Dermis microvascular lymphatic vessel endothelial cell (primary cell): Measurements from ENCODE around the gene VPS13D. TPM values are rescaled to one million over a fixed set of nuclear protein-coding genes. Genes with fewer than 3 reads are reported as not detected.
"Not testable (repeated sequence)": the region's sequence is repeated elsewhere in the genome, so short reads cannot be mapped to it uniquely, and the experiment has no call there.

Experiments used
- DNase-seq, 2 donors: peaks; one replicate each; pipeline versions ENCODE4 v3.0.0 to v3.0.0-alpha.2; 2010; ENCODE audit warnings: low read depth in 2 of 2
- total RNA-seq: library from RNA; depleted of rRNA; stranded (reverse); fragments of >200 nt; gene quantifications from 2 replicates; pipeline ENCODE4 v1.2.1, GENCODE V29; 2014

VPS13D gene
- total RNA-seq, 1 donor from 2014 or later = 22.9 TPM

DNA sequence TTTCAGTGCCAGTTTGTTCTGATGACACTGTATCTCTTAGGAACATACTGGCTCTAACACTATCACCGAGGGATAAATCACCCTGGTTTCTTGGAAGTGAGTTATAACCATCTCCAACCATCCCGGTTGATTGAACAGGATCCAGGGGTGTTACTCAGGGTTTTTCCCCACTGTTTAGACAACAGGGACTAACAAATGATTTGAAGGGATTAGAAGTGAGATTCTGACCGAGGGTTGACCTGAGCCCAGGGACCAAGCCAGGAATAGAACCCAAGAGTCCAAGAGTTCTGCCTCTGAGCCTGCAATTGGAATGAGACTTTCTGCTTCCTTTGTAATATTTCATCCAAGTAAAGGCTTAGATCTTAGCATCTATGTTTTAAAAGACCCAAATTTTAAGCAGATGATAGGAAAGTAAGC is 234.2 kb downstream of the VPS13D start:
- DNase-seq = no peak

DNA sequence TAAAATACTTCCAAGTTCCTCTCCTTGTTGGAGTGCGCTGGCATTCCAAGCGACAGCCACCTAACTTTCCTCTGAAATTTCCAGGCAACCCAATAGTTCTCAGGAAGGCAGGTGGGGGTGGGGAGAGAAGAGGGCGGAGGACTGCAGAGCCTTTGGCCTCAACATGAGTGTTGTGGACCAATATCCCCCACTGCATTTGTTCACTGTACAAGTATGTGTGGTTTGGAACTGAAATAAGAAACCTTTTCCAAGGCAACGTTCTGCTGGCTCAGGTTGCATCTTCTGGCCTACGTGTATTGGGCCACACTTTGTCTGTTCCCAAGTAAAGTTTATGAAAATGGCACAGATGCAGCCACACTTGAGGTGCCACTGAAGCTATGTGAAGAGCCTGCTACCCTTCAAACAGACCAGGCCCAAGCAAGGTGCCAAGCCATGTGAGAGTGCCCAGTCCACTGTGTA is 234.8 kb downstream of the VPS13D start:
- no peak for DNase-seq

DNA sequence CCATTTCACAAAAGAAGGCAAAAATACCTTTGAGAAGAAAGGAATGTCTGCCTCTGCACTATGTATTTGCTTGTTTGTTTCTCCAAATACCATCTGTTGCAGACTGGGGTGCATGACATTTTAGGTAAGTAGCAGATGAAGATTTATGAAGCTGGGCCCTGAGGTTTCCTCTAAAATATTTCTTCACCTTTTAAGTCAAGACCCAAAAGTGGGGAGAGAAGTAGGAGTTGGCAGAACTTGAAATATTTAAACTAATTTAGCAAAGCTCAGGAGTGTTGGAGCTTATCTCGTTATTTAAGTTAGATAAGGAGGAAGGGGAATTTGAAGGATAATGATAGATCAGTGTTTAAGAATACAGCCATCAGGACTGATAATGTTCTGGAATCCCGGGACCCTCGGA is 235.3 kb downstream of the VPS13D start:
- no peak for DNase-seq

DNA sequence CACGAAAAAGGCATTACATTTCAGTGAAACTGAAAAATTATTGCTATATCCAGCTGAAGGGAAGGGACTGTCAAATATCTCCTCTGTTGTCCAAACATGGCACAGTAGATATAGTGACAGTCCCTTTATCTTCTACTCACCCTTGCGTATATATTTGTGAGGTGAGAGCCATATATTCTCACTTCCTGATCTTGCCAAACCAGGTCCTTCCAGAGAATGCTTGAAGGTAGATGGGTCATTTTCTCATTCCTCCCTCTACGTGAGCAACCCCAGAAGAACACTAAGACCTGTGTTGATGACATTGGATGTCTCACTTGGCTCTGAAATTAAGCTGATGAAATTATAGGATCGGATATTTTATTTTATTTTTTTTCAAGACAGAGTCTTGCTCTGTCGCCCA is 237.0 kb downstream of the VPS13D start:
- DNase-seq = no peak

DNA sequence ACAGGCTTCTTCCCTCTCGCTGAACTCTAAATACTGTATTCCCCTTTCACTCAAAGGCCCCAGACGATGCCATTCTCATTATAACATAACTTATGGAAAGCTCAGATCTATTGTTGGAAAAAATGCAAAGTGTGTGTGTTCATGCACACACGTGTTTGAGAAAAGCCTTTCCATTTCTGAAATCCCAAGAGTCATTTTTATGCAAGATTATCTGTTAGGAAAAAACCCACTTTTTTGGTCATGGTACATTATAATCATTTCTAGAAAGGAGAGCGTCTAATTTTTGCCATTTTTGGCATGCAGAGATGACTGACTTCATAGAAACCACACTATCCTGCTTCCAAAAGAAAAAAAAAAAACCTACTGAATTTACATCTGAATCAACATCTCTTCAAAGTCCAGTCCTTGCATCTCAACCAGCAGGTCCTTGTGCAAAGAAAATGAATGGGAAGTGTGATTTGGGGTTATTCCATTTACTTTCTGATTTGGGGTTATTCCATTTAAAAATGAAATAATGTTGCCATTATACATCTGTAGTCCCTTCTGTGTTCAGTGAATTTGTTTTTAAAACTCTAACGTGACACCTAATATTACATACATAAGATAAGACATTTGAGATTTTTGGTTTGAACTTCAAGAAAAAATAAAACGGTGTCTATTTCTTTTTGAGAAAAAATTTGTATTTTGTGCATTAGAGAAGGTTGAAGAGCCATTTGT is 237.9 kb downstream of the VPS13D start:
- DNase-seq = no peak

DNA sequence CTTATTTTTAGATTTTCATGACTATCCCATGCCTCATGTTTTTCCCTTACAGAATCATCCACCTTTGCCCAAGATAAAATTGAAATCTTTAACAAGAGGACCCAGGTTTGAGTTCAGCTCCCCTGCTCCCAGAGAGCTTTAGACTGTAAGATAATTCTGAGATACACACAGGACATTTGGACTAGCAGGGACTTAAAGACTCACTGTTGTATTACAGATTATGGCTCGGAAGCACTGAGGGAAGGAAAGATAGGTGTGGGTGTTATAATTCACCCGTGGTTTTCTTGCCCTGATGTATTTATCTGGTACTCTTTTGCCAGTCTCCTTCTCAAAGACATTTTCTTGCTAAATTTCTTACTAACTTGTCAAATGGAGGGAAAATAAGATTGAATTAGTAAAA is 238.5 kb downstream of the VPS13D start:
- no peak for DNase-seq

DNA sequence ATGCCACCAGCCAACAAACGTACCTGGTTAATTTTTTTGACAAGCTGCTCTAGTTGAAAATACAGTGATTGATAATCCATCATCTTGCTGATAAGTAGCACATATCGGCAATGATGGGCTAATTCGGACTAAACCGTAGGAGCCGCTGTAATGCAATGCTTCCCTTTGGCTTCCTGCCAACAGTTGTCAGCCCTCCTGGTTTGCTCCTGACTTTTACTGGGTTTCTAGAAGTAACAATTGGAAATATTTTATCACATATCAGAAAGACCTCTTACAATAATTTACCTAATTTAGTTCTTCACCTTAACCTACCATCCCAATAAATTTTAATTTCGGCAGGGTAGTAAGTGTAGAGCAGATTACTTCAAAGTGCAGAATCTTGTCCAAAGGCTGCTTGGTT is 239.7 kb downstream of the VPS13D start:
- peak in 1 of 2 donors; percentile 38 for DNase-seq

DNA sequence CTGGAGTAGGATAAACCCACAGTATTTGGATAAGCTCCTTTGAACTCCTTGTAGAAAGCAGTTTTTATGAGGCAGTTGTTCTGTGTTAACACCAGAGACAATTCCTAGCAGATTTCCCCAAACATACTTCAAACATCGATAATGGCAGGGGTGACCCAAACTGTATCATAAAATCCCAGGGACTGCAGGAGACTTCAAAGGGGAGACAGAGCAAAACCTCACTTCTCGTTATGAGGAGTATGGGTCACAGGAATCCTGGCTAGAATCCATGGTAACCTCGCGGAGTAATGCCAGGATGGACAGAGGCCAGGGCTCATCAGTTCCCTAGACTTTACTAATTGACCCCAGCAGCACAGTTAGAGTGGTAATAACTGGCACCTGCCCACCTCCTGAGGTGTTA is 240.2 kb downstream of the VPS13D start:
- no peak for DNase-seq

DNA sequence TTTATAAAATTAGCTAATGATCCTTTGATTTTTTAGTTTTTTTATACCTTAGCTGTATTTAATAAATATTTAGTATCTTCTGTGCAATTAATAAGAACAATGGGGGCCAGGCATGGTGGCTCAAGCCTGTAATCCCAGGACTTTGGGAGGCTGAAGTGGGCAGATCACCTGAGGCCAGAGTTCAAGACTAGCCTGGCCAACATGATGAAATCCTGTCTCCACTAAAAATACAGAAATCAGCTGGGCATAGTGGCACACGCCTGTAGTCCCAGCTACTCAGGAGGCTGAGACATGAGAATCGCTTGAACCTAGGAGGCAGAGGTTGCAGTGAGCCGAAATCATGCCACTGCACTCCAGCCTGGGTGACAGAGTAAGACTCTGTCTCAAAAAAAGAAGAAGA is 241.1 kb downstream of the VPS13D start:
- DNase-seq = not testable (repeated sequence)

DNA sequence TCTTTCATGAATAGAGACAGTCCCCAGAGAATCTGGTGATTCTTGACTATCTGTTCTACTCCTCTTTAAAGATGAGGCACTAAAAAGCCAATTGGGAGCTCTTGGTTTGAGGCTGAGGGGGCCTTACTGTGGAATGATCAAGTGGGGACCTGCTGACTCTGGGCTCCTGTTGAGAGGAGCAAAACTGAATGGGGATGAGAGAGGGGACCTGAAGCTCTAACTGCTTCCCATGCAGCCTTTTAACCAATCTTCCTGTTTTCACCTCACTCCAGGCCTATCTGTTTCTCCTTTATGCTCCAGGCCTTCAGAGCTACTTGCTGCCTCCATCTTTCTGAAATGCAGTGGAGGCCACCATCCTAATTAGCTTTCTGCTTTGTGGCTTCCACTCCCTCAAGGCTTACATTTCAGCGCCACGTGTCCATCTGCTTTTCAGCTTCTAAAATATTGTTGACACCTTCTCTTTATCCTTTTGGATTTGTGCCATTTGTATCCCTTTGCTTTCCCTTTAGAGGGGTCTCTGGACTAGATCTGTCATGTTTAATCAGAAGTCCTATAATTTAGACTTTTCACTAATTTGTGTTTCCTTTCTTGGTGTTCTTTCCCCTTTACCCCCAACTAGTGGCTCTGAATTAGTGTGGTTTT is 242.4 kb downstream of the VPS13D start:
- DNase-seq = no peak

DNA sequence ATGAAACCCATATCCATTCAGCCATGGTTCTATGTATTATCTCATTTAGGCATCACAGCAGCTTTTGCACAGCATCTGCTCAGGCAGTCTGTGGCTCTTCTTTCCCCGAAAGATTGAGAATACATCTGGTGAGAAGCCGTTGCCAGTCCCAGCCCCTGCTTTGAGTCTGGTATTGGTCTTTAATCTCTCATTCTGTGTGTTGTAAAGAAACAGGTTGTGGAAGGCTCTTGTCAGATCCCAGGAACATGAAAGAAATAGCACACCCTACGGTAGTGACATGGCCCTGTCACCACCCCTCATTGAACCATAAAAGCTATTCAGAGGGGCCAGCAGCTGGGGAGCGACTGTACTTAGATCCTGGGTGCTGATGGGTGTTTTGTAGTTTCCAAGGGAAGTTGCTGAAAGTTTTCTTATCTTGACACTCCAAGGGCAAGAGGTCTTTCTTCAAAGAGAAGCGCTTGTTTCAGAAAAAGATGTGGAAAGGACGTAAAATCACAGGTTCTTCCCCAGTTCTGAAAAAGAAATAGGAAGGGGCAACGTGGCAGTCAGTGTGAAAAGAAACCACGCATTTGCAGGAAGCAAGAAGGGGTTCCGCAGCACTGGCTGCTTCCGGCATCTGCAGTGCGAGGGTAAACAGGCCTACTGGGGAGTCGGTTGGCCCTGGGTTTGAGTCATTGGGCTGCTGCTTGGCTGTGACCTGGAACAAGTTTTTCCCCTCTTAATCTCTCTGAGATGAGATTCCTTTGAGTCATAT is 243.1 kb downstream of the VPS13D start:
- DNase-seq = peak in 1 of 2 donors; percentile 42

DNA sequence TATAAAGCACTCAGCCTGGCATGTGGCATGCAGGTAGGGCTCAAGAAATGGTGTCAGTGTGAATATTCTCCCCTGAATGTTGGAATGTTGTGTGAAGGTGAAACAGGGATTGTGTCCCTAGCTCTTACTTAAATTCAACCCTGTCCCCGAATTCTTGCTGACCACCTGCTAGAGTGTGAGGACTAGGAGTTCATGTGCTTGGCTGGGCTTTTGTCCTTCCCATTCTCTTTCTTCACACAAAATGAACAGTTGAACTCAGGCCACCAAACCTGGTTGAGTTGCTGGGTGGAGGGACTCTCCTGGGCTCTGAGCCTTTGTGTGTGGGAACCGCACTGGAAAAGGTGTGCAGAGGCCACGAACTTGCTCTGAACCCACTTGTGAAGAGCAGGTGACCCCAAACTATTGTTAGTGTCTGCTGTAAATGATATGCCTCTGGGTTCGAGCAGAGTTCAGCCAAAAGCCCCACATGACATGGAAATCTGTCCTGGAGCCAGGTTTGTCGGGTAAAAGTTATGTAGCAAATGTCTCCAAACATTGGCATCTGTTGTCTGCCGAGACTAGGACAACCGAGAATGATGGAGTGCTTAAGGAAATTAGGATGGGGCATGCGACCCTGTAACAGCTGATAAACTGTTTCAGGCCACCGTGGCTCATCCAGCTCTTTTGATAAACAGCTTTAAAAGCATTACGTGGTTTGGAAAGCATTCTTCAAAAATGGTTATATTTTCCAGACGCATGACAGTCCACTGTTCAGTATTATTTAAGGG is 243.9 kb downstream of the VPS13D start:
- DNase-seq = peak; percentile 83 to 99

DNA sequence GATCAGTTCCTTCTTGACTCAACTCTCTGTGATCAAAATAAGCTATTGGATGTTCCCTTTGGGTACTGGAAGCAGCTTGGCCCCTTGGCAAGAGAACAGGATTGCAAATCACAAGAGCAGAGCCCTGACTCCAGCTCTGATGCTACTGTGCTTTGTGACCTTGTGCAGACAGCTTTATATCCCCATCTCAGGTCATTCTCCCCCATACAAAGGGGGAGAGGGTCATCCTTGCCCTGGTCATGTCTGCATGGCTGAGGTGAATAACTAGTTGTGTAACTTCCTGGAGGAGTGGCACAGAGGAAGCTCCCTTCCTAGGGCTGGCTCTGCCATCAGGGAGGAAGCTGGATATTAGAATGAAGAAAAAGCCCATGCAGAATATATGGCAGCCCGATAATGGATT is 245.3 kb downstream of the VPS13D start:
- DNase-seq = no peak

DNA sequence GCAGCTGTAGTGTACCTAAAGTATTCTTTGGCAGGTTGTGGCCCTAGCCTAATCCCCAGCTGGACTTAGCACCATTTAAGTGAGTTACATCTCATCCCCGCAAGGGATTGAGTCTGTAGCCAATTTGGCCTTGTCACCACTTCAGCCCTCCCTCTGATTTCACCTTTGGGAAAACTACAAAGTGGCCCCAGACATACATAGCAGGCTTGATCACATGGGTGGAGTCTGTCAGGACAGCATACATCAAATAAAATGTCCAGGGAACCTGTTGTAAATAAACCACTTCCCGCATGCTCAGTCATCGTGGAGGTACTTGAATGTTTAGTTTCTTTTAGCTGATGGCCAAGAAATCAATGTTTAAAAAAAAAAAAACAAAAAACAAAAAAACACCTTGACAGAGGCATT is 245.7 kb downstream of the VPS13D start:
- DNase-seq = no peak

DNA sequence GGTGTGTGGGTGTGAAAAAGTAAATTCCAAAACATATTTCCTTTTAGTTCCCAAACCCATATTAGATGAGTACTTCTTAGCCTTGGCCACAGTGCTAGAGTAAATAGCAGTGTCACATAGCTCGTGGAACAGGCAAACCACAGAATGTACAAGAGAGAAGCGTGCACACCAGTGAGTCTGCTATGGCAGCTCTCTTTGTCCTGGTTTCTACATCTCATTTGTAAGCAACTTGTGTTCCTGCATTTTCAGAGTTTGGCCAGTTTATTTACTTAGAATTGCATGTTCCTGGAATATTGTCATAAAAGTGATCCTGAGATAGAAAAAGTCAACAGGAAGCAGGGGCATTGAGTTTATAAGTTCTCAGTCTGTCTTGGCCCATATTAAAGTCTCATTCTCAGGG is 246.1 kb downstream of the VPS13D start:
- DNase-seq = no peak

DNA sequence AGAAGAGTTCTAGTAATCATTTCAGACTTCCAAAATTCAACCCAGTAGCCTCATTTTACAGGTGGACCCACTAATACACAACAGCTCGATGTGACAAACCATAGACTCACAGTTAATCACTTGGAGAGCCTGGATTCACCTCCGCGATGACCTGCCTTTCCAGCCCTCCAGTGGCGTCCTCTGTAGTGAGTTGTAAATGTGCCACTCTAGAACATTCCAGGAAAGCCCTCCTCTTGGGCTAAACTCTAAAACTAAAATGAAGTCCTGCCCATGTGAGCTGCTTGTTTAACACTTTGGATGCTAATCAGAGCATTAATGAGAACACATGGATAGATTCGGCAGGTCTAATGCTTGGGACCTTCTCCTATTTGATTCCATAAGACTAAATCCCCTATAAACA is 247.5 kb downstream of the VPS13D start:
- no peak for DNase-seq

DNA sequence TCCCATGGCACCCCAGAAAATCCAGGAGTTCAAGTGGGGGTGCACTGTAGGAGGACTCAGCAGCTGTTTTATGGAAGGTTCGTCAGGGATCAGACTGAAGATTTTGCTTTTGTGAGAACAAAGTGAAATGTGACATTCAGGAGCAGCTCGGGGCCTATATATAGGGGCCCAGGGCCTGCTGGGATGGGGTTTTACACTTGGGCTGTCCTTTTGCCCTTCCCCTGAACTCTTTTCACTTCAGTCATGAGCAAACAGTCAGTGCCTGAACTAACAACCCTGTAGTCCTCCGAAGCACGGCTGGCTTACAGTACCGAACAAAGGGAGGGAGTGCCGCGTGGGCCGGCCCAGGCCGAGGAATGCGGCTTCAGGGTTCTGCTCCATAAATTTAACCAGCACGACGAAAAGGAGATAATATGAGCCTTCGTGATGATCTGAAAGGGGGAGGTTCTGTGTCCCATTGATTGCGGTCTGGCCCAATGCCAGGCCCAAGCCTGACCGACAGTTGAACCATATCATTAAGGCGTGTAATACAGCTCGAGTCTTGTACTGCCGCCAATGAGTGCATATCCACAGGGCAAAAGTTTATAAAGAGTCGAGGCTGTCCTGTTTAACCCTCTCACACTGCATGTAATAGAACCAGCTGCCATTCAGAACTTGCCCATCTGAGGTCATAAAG is 248.2 kb downstream of the VPS13D start:
- DNase-seq = peak in 1 of 2 donors; percentile 89

DNA sequence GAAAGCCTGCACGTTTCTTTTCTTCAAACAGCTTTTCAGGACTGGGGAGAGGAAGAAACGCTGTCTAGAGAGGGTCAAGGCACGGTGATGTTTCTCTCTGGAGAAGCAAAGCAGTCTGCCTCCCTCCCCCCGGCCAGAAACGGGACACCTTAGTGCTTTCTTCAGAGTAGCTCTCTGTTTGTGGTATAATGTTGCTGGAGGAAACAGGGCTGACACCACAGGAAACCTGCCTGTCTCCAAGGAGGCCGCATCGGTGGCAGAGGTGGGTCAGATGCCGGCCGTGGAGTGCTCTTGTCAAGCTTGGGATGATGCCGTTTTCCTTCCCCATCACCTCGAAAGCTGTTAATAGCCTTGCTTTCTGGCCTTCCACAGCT is 248.8 kb downstream of the VPS13D start:
- no peak for DNase-seq

DNA sequence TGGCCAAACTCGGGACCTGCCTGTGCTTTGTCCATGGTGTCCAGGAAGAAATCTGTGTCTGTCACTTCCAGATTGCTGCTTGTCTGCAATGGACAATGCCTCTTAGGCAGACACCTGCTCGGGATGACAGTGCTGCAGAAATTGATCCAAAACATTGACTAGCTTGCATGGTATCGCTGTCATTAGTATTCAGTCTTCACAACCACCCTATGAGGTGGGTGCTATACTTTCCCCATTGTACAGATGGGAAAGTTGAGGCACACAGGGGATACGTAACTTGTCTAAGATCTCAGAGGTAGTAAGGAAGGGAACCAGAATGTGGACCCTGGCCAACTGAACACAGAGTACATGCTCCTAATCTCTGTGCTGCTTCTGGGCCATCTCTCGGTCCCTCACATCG is 249.5 kb downstream of the VPS13D start:
- DNase-seq = no peak

DNA sequence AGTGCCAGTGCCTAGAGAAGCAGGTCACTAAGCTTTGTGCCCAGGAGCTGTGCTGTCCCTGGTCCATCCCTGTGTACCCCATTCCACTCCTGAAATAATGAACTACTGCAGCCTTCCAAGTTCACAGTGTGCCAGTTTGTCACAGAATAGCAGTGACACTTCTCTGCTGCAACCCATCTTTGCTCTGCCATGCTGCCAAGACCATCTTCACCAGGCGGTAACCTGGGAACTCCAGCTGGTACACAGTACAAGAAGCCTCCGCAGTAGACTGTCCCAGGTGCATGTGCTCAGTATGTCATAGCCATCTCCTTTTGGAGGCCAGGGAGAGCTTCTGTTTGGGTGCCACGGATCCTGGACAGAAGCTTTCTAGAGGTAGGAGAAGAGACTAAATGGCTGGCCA is 250.2 kb downstream of the VPS13D start:
- DNase-seq = no peak

DNA sequence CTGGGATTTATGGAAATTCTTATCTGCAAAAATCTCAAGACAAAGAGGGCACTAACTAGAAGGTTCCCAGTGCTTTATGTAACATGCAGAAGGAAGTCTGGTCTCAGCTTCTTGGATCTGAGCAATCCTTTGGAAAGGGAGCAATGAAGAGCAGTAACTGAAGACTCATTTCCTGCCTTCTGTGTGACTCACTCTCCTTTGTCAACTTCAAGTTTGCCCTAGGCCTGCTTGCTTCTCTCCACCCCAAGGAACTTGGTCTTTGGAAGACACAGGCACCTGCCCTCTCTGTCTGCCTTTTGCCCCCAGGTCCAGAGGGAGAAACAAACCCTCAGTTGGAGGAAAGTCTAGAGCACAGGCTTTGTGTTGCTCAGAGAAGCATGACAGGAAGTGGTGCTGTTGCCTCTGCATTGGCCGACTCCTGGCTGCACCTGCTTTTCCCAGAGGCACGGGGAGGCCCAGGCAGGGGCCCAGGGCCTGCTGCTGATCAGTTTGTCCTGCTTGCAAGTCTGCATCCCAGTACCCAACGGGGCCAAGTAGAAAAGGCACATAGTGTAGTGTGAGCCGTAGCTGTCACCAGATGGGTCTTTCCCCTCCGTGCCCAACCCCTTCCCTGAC is 251.0 kb downstream of the VPS13D start:
- peak in 1 of 2 donors; percentile 92 for DNase-seq
